H1 (cell line): ENCODE results near the gene SIGLEC6. TPM values are rescaled to one million over a fixed set of nuclear protein-coding genes. Genes with fewer than 3 reads are reported as not detected.

Experiments used
- CTCF ChIA-PET: fragments of 300-600 bp; sonication (Branson Sonifier 250); formaldehyde crosslinking; loops from one replicate; lab custom pipeline; 2021; ENCODE audit not compliant: partially characterized antibody; lab: Charles Lee
- POLR2A ChIA-PET: fragments of 300-600 bp; sonication (Branson Sonifier 250); formaldehyde crosslinking; loops from one replicate; lab custom pipeline; 2021; ENCODE audit warnings: inconsistent platforms; ENCODE audit not compliant: partially characterized antibody; lab: Charles Lee
- DNase-seq, 2 experiments: peaks; one replicate each; pipeline versions ENCODE4 v3.0.0 to v3.0.0-alpha.2; 2010 to 2022; ENCODE audit warnings: low spot score in 2 of 2, low read depth in 1 of 2, mixed read lengths in 1 of 2
- FAIRE-seq: peaks from 2 replicates; lab custom pipeline; 2011; peaks lifted over from hg19 to GRCh38; lab: Jason Lieb, UNC
- H2AFZ ChIP-seq: 2 replicates; pipeline ENCODE4 v1.8.1; 2012; ENCODE audit warnings: low read length, inconsistent platforms
- H2AK5ac ChIP-seq: 2 replicates; pipeline ENCODE4 v1.6.1; 2013; ENCODE audit warnings: low read depth, low read length
- H2BK120ac ChIP-seq: replicated peaks from 2 replicates; pipeline ENCODE3; 2013; ENCODE audit warnings: low read depth, low read length, inconsistent platforms
- H2BK12ac ChIP-seq: 2 replicates; pipeline ENCODE4 v1.6.1; 2013; ENCODE audit warnings: low read depth, low read length
- H2BK15ac ChIP-seq: 2 replicates; pipeline ENCODE4 v1.6.1; 2013; ENCODE audit warnings: low read length
- H2BK20ac ChIP-seq: 2 replicates; pipeline ENCODE4 v1.6.1; 2013; ENCODE audit warnings: low read length
- H2BK5ac ChIP-seq: 2 replicates; pipeline ENCODE4 v1.6.1; 2013; ENCODE audit warnings: low read depth, low read length
- H3K14ac ChIP-seq: 2 replicates; pipeline ENCODE4 v1.6.1; 2013; ENCODE audit warnings: inconsistent platforms; ENCODE audit not compliant: insufficient read length
- H3K18ac ChIP-seq: 2 replicates; pipeline ENCODE4 v1.6.1; 2013; ENCODE audit warnings: low read length; ENCODE audit errors: extremely low read depth
- H3K23ac ChIP-seq: 2 replicates; pipeline ENCODE4 v1.6.1; 2013; ENCODE audit warnings: inconsistent platforms; ENCODE audit not compliant: insufficient read length
- H3K23me2 ChIP-seq: 2 replicates; pipeline ENCODE4 v1.6.1; 2013; ENCODE audit warnings: low read depth, low read length
- H3K27ac ChIP-seq: 2 replicates; pipeline ENCODE4 v1.6.1; 2011; ENCODE audit warnings: low read depth, low read length, inconsistent platforms
- H3K27me3 ChIP-seq, 4 experiments: replicated peaks in 1 of 4; 1 replicate in 1 of 4; 2 replicates in 3 of 4; pipeline versions ENCODE4 v1.6.1 to v1.8.1; 2011 to 2013; ENCODE audit warnings: low read length in 3 of 4, mild to moderate bottlenecking in 3 of 4, inconsistent platforms in 2 of 4, mixed read lengths in 2 of 4, moderate library complexity in 1 of 4; ENCODE audit not compliant: control insufficient read depth in 3 of 4, insufficient read depth in 3 of 4; ENCODE audit errors: extremely low read depth in 1 of 4
- H3K36me3 ChIP-seq, 4 experiments: 2 replicates each; pipeline versions ENCODE4 v1.6.1 to v1.8.1; 2011 to 2013; ENCODE audit warnings: mild to moderate bottlenecking in 4 of 4, low read length in 3 of 4, moderate library complexity in 2 of 4, control low read depth in 1 of 4, inconsistent platforms in 1 of 4; ENCODE audit not compliant: insufficient read depth in 4 of 4, control insufficient read depth in 2 of 4
- H3K4ac ChIP-seq: replicated peaks from 2 replicates; pipeline ENCODE3; 2013; ENCODE audit warnings: low read length, low read depth, mixed read lengths, inconsistent platforms; ENCODE audit not compliant: insufficient read length
- H3K4me1 ChIP-seq, 4 experiments: replicated peaks in 1 of 4; 1 replicate in 1 of 4; 2 replicates in 3 of 4; pipeline versions ENCODE4 v1.6.1 to v1.8.1; 2011 to 2013; ENCODE audit warnings: low read length in 3 of 4, inconsistent platforms in 2 of 4, mixed read lengths in 1 of 4; ENCODE audit not compliant: insufficient read depth in 4 of 4, control insufficient read depth in 3 of 4
- H3K4me2 ChIP-seq, 2 experiments: 2 replicates each; pipeline versions ENCODE4 v1.6.1 to v1.8.1; 2011 to 2013; ENCODE audit warnings: low read depth in 2 of 2, low read length in 2 of 2, control low read depth in 1 of 2, inconsistent platforms in 1 of 2, mild to moderate bottlenecking in 1 of 2; ENCODE audit not compliant: insufficient read depth in 1 of 2
- H3K4me3 ChIP-seq, 4 experiments: fragments of 200-600, 300-600 bp in 1 of 4; sonication (generic), shearing (Covaris generic), sonication (Bioruptor Twin) in 1 of 4; 2 replicates each; pipeline versions ENCODE4 v1.5.1 to v1.8.1; 2011 to 2016; ENCODE audit warnings: low read length in 4 of 4, low read depth in 3 of 4, control low read depth in 2 of 4, inconsistent platforms in 2 of 4, mild to moderate bottlenecking in 2 of 4, mixed read lengths in 1 of 4, moderate library complexity in 1 of 4; ENCODE audit not compliant: insufficient read depth in 2 of 4; ENCODE audit errors: extremely low read depth in 1 of 4
- H3K56ac ChIP-seq: replicated peaks from 2 replicates; pipeline ENCODE3; 2013; ENCODE audit warnings: low read depth, mild to moderate bottlenecking, mixed read lengths, low read length, inconsistent platforms; ENCODE audit not compliant: insufficient read length
- H3K79me1 ChIP-seq: 2 replicates; pipeline ENCODE4 v1.6.1; 2013; ENCODE audit warnings: low read depth, low read length, control low read depth
- H3K79me2 ChIP-seq, 2 experiments: 2 replicates each; pipeline versions ENCODE4 v1.6.1 to v1.8.1; 2012 to 2013; ENCODE audit warnings: low read length in 2 of 2, mild to moderate bottlenecking in 2 of 2, inconsistent platforms in 1 of 2; ENCODE audit not compliant: insufficient read depth in 2 of 2, control insufficient read depth in 1 of 2
- H3K9ac ChIP-seq, 4 experiments: replicated peaks in 1 of 4; 1 replicate in 1 of 4; 2 replicates in 3 of 4; pipeline versions ENCODE4 v1.6.1 to v1.8.1; 2011 to 2013; ENCODE audit warnings: low read depth in 3 of 4, low read length in 3 of 4, control low read depth in 2 of 4, mild to moderate bottlenecking in 2 of 4, moderate library complexity in 2 of 4, inconsistent platforms in 1 of 4; ENCODE audit errors: extremely low read depth in 1 of 4
- H3K9me3 ChIP-seq, 2 experiments: 2 replicates each; pipeline versions ENCODE4 v1.6.1 to v1.8.1; 2012 to 2013; ENCODE audit warnings: mild to moderate bottlenecking in 2 of 2, moderate library complexity in 2 of 2, control low read depth in 1 of 2, inconsistent platforms in 1 of 2, low read depth in 1 of 2, low read length in 1 of 2, mixed read lengths in 1 of 2; ENCODE audit not compliant: insufficient read depth in 2 of 2
- H4K20me1 ChIP-seq, 2 experiments: replicated peaks in 1 of 2; 2 replicates each; pipeline versions ENCODE3 to v1.8.1; 2011 to 2013; ENCODE audit warnings: inconsistent platforms in 2 of 2, low read length in 2 of 2, mild to moderate bottlenecking in 1 of 2; ENCODE audit not compliant: insufficient read depth in 2 of 2, control insufficient read depth in 1 of 2
- H4K5ac ChIP-seq: 2 replicates; pipeline ENCODE4 v1.6.1; 2013; ENCODE audit warnings: low read length, low read depth, mixed read lengths, inconsistent platforms; ENCODE audit not compliant: insufficient read length
- H4K8ac ChIP-seq: 2 replicates; pipeline ENCODE4 v1.8.0; 2013; ENCODE audit warnings: mild to moderate bottlenecking, moderate library complexity, low read length, inconsistent platforms; ENCODE audit not compliant: insufficient read depth; ENCODE audit errors: extremely low read depth
- H4K91ac ChIP-seq: replicated peaks from 2 replicates; pipeline ENCODE3; 2013; ENCODE audit warnings: low read length, mixed read lengths, inconsistent platforms; ENCODE audit not compliant: insufficient read length
- ASH2L ChIP-seq: fragments of 200-600, 300-600 bp; sonication (generic); IDR thresholded peaks from one replicate; pipeline ENCODE4 v1.7.1; 2017; ENCODE audit warnings: low read length
- BACH1 ChIP-seq: IDR thresholded peaks from 2 replicates; pipeline ENCODE4 v1.6.1; 2012; ENCODE audit warnings: low read length, improper control_type of control experiment
- TCF12 ChIP-seq: IDR thresholded peaks from 2 replicates; pipeline ENCODE4 v1.6.1; 2011; ENCODE audit warnings: low read depth, mild to moderate bottlenecking, low read length
- WGBS, 2 experiments: shearing (Covaris generic) in 1 of 2; methylation state at CpG; one replicate each; pipeline versions ENCODE4 v1.1.6 to v1.1.7; 2013 to 2015; ENCODE audit warnings: low lambda C conversion rate in 2 of 2, mixed read lengths in 2 of 2, inconsistent platforms in 1 of 2, low coverage in 1 of 2, missing lambda C conversion rate in 1 of 2; ENCODE audit not compliant: insufficient replicate concordance in 2 of 2, insufficient coverage in 1 of 2, insufficient read length in 1 of 2; ENCODE audit errors: extremely low coverage in 1 of 2, missing lambda C conversion rate in 1 of 2; 5-methylcytosine and 5-hydroxymethylcytosine counted together
- polyA plus RNA-seq, 7 experiments: library from polyadenylated mRNA; depleted of rRNA in 3 of 7; stranded (reverse) in 5 of 7; unstranded in 2 of 7; fragments of >200 nt in 5 of 7; fragments of 200-250 nt in 2 of 7; gene quantifications; 1 replicate in 5 of 7; 2 replicates in 1 of 7; 4 replicates in 1 of 7; pipeline versions ENCODE4 v1.2.1 to v1.2.3, GENCODE V29; 2011 to 2013; ENCODE audit warnings: missing spikeins in 2 of 7, mixed read lengths in 2 of 7
- total RNA-seq: library from RNA; stranded (reverse); fragmentation: NEBNext Ultra II Directional; extraction: Animal tissue kit (Norgen Biotek cat#: 25700); gene quantifications from 2 replicates; pipeline ENCODE4 v1.2.1, GENCODE V29; 2021
- TF ChIP-seq, protein P1 (sequence below): IDR thresholded peaks from 2 replicates; pipeline ENCODE4 v1.6.1; 2012; ENCODE audit warnings: low read length, inconsistent platforms
- TF ChIP-seq, protein P2 (sequence below): IDR thresholded peaks from 2 replicates; pipeline ENCODE4 v1.6.1; 2011; ENCODE audit warnings: low read length, improper control_type of control experiment

The SIGLEC6 gene
- total and polyA plus RNA-seq, 2 of the 8 experiments (the other 6 are each of a cell fraction or from before 2014, with no cell fraction given): 0.05 TPM; not detected in 1

DNA sequence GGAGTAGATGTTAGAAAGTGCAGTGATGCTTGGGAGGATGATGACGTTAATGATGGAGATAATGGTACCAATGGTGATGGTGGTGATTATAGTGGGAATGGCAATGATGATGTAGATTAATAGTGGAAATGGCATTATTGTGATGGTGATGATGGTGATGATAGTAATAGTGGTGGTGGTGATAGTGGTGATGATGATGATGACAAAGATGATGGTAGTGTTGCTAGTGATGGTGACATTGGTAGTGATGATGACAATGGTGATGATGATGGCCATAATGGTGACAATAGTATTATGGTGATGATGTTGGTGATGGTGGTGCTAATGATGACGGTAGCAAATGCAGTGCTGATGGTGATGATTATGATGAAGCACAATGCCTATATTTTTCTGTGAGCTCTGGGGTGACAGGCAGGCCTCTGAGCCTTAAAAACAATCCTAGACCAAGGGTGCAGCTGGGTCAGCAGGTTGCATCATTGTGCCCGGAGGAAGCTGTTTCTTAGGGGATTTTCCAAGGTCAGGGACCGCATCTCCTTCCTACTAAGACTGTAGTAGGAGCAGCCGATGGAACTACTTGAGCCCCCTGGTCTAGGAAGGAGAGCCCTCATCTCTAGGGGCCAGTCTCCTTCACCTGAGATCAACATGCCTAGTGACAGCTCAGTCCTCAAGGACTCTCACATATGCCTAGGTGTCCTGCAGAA is 45.4 kb downstream of the SIGLEC6 start:
- Histone ChIP-seq H4K5ac (no peak overlapping the region), H3K9me3 (peaks cover 59 to 74% of the 10 kb centered on the region in 2 experiments), H2BK15ac (no peak overlapping the region), H3K79me2 (no peaks in the 10 kb centered on the region), H3K4ac (no peak overlapping the region), H3K4me3 (no peak overlapping the region), H3K27ac (no peak overlapping the region), H2AK5ac (no peak overlapping the region; the same call in 1 of the 2 replicates), H2AFZ (no peak overlapping the region), H3K23ac (no peak overlapping the region), H2BK5ac (no peak overlapping the region), H4K8ac (no peak overlapping the region), H3K23me2 (no peaks in the 10 kb centered on the region; the same call in 1 of the 2 replicates), H3K14ac (no peak overlapping the region), H3K27me3 (no peaks in the 10 kb centered on the region), H3K4me1 (no peaks in the 10 kb centered on the region), H4K20me1 (no peaks in the 10 kb centered on the region), H3K56ac (no peak overlapping the region), H3K18ac (no peak overlapping the region), H3K4me2 (no peak overlapping the region), H3K79me1 (no peaks in the 10 kb centered on the region), H2BK20ac (no peak overlapping the region), H4K91ac (no peak overlapping the region), H2BK120ac (no peak overlapping the region), H2BK12ac (no peak overlapping the region), H3K9ac (no peak overlapping the region; a peak in 1 of 7 replicates), H3K36me3 (no peaks in the 10 kb centered on the region)
- WGBS, 2 experiments: 78 to 100% methylated on average over 1 to 5 of the region's 5 CpGs
- DNase-seq (no peak), FAIRE-seq (no peak)
- POLR2A ChIA-PET: no interaction called here
- CTCF ChIA-PET: interaction anchor here (0.6 to 1.9 kb wide), 5 partner anchors 12 to 188 kb away, joined by 3 to 6 read pairs (median 4); no protein-coding TSS in a partner anchor
- TF ChIP-seq, protein P1, sequence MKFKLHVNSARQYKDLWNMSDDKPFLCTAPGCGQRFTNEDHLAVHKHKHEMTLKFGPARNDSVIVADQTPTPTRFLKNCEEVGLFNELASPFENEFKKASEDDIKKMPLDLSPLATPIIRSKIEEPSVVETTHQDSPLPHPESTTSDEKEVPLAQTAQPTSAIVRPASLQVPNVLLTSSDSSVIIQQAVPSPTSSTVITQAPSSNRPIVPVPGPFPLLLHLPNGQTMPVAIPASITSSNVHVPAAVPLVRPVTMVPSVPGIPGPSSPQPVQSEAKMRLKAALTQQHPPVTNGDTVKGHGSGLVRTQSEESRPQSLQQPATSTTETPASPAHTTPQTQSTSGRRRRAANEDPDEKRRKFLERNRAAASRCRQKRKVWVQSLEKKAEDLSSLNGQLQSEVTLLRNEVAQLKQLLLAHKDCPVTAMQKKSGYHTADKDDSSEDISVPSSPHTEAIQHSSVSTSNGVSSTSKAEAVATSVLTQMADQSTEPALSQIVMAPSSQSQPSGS: no peak
- TF ChIP-seq BACH1 (no peak), ASH2L (no peak), TCF12 (no peak)
- TF ChIP-seq, protein P2, sequence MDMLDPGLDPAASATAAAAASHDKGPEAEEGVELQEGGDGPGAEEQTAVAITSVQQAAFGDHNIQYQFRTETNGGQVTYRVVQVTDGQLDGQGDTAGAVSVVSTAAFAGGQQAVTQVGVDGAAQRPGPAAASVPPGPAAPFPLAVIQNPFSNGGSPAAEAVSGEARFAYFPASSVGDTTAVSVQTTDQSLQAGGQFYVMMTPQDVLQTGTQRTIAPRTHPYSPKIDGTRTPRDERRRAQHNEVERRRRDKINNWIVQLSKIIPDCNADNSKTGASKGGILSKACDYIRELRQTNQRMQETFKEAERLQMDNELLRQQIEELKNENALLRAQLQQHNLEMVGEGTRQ: no peak
